ENCODE data around the gene SPIRE2. TPM values are rescaled to one million over a fixed set of nuclear protein-coding genes. Genes with fewer than 3 reads are reported as not detected.
"Not testable (repeated sequence)": the region's sequence is repeated elsewhere in the genome, so short reads cannot be mapped to it uniquely, and the experiment has no call there.

Gene SPIRE2, protein sequence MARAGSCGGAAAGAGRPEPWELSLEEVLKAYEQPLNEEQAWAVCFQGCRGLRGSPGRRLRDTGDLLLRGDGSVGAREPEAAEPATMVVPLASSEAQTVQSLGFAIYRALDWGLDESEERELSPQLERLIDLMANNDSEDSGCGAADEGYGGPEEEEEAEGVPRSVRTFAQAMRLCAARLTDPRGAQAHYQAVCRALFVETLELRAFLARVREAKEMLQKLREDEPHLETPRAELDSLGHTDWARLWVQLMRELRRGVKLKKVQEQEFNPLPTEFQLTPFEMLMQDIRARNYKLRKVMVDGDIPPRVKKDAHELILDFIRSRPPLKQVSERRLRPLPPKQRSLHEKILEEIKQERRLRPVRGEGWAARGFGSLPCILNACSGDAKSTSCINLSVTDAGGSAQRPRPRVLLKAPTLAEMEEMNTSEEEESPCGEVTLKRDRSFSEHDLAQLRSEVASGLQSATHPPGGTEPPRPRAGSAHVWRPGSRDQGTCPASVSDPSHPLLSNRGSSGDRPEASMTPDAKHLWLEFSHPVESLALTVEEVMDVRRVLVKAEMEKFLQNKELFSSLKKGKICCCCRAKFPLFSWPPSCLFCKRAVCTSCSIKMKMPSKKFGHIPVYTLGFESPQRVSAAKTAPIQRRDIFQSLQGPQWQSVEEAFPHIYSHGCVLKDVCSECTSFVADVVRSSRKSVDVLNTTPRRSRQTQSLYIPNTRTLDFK
- total RNA-seq = 1 to 10 TPM in 1 of 2 donors, under 1 TPM in 1; 0.90 to 1.8 TPM

DNA sequence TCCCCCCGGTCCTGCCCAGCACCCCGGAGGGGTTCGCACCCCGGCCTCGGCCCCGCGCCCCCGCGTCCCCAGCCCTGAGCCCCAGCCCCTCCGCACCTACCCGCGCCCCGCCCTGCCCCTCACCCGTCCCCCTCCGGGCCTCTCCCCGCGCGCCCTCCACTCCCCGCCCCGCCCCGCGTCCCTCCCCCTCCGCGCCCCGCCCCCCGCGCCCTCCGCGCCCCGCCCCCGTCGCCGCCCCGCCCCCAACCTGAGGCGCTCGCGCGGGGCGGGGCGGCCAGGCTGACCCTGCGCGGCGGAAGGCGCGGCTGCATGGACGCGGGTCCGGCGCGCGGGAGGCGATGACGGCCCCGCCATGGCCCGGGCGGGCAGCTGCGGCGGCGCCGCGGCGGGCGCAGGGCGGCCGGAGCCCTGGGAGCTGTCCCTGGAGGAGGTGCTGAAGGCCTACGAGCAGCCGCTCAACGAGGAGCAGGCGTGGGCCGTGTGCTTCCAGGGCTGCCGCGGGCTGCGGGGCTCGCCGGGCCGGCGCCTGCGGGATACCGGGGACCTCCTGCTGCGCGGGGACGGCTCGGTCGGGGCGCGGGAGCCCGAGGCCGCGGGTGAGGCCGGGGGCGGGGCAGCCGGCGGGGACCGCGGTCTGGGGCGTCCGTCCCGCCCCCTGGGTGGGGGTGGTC, at the start of gene SPIRE2:
SPIRE2 (plus strand) TSS at position 277 of the 671 bp plus-strand sequence; CDS start at position 353, 76 bp downstream.
- DNase-seq (ENCODE audit: low spot score) = no peak
- Histone ChIP-seq H3K9me3 (no peaks in the 10 kb centered on the region), H3K27me3 (no peaks in the 10 kb centered on the region), H3K36me3 (no peaks in the 10 kb centered on the region), H3K4me1 (peaks cover 0 to 15% of the 10 kb centered on the region in 2 donors), H3K27ac (peak within 1 kb of the TSS; percentile 90 to 94), H3K4me3 (peak within 1 kb of the TSS; percentile 61 to 67)
- TF ChIP-seq, protein P1, sequence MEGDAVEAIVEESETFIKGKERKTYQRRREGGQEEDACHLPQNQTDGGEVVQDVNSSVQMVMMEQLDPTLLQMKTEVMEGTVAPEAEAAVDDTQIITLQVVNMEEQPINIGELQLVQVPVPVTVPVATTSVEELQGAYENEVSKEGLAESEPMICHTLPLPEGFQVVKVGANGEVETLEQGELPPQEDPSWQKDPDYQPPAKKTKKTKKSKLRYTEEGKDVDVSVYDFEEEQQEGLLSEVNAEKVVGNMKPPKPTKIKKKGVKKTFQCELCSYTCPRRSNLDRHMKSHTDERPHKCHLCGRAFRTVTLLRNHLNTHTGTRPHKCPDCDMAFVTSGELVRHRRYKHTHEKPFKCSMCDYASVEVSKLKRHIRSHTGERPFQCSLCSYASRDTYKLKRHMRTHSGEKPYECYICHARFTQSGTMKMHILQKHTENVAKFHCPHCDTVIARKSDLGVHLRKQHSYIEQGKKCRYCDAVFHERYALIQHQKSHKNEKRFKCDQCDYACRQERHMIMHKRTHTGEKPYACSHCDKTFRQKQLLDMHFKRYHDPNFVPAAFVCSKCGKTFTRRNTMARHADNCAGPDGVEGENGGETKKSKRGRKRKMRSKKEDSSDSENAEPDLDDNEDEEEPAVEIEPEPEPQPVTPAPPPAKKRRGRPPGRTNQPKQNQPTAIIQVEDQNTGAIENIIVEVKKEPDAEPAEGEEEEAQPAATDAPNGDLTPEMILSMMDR (IDR thresholded peaks at IDR 0.05) = no peak

DNA sequence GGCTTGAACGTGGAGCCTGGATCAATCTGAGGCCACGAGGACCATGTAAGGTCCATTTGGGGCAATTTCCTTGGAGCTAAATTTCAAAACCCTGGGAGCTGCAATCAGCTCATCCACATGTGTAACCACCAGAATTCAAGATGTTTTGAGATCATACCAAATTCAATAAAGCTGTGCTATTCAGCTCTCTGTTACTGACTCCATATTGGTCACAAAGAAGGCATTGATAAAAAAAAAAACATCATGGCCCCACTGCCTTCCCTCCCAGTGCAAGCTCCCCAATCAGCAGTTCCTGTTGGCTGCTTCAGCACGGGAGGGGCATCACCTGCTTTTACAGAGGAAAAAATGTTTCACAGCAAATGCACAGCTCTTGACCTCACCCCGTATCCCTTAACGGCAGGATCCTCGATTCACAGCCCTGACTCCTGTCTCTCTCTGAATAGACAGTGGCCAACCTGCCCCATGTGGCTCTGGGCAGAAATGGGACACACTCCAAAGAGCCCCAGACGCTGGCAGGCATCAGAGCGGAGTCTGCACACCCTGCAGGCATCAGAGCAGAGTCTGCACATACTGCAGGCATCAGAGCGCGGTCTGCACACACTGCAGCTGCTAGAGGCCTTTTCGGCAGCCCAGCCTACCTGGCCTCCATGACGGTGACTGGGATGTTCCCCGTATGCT, 48.9 kb upstream of the SPIRE2 start:
- Histone ChIP-seq H3K4me3 (no peak overlapping the region), H3K27me3 (no peaks in the 10 kb centered on the region), H3K36me3 (no peaks in the 10 kb centered on the region), H3K9me3 (no peaks in the 10 kb centered on the region), H3K4me1 (no peaks in the 10 kb centered on the region), H3K27ac (no peak overlapping the region)
- TF ChIP-seq, protein P1 (IDR thresholded peaks at IDR 0.05) = no peak
- no peak for DNase-seq (ENCODE audit: low spot score)

DNA sequence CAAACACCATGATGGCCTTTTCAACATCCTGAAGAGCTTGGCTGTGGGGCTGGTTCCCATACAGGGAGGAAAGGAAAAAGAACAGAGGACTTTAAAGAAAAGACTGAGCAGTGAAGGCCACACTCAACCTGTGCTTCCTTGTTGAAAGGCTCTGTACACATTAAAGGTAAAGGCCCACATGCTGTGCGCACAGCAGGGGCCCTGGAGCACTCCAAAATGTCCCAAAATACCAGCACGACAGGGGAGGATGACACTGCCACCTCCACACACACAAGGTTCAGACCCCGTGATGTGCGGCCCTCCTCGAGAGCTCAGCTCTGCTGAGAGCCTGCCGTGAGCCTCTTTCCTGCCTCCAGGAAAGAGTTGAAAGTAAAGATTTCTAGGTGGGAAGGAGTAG, 48.4 kb upstream of the SPIRE2 start:
- DNase-seq (ENCODE audit: low spot score) = no peak
- TF ChIP-seq, protein P1 (IDR thresholded peaks at IDR 0.05) = no peak
- H3K36me3 ChIP-seq = no peaks in the 10 kb centered on the region

DNA sequence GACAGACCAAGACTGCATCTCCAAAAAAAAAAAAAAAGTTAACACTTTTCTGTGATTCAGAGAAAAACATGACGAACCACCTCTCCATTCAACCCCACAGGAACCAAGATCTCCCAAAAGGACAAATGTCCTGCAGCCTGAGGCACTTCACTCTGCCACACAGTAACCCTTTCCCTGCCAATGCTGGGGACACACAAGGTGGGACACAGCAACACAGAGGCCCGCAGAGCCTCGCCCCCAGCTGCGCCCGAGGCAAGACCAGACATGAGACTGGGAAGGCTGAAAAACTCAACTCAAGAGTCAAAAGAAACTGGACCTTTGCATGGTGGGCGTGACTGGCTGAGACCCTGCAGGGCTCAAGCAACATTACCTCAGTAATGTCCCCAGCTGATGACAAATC, 45.8 kb upstream of the SPIRE2 start:
- Histone ChIP-seq H3K4me1 (no peaks in the 10 kb centered on the region), H3K4me3 (no peak overlapping the region), H3K27ac (no peak overlapping the region), H3K9me3 (no peaks in the 10 kb centered on the region), H3K36me3 (no peaks in the 10 kb centered on the region), H3K27me3 (no peaks in the 10 kb centered on the region)
- TF ChIP-seq, protein P1 (IDR thresholded peaks at IDR 0.05) = no peak
- no peak for DNase-seq (ENCODE audit: low spot score)

More for the DNA sequence above, 48.4 kb upstream of the SPIRE2 start:
- Histone ChIP-seq H3K4me3 (no peak overlapping the region), H3K9me3 (no peaks in the 10 kb centered on the region), H3K27me3 (no peaks in the 10 kb centered on the region), H3K27ac (no peak overlapping the region), H3K4me1 (no peaks in the 10 kb centered on the region)

DNA sequence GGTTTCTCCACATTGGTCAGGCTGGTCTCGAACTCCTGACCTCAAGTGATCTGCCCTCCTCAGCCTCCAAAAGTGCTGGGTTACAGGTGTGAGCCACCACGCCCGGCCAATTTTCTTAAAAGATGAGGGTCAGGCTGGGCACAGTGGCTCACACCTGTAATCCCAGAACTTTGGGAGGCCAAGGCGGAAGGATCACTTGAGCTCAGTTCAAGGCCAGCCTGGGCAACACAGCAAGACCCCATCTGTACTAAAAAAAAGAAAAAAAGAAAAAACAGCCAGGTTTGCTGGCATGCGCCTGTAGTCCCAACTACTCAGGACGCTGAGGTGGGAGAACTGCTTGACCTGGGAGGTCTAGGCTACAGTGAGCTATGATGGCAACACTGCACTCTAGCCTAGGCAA, 44.3 kb upstream of the SPIRE2 start:
- DNase-seq (ENCODE audit: low spot score); H3K27ac ChIP-seq; H3K4me1 ChIP-seq; H3K4me3 ChIP-seq; H3K36me3 ChIP-seq; H3K9me3 ChIP-seq; H3K27me3 ChIP-seq: not testable (repeated sequence)

All from right atrium auricular region (tissue), 2 donors.